H1 (cell line): ENCODE results near the gene MIPOL1. TPM values are rescaled to one million over a fixed set of nuclear protein-coding genes. Genes with fewer than 3 reads are reported as not detected.

ENCODE experiments used
- CTCF ChIA-PET: fragments of 300-600 bp; sonication (Branson Sonifier 250); formaldehyde crosslinking; loops from one replicate; lab custom pipeline; 2021; ENCODE audit not compliant: partially characterized antibody; lab: Charles Lee
- POLR2A ChIA-PET: fragments of 300-600 bp; sonication (Branson Sonifier 250); formaldehyde crosslinking; loops from one replicate; lab custom pipeline; 2021; ENCODE audit warnings: inconsistent platforms; ENCODE audit not compliant: partially characterized antibody; lab: Charles Lee
- DNase-seq, 2 experiments: peaks; one replicate each; pipeline versions ENCODE4 v3.0.0 to v3.0.0-alpha.2; 2010 to 2022; ENCODE audit warnings: low spot score in 2 of 2, low read depth in 1 of 2, mixed read lengths in 1 of 2
- FAIRE-seq: peaks from 2 replicates; lab custom pipeline; 2011; peaks lifted over from hg19 to GRCh38; lab: Jason Lieb, UNC
- H2AFZ ChIP-seq: 2 replicates; pipeline ENCODE4 v1.8.1; 2012; ENCODE audit warnings: low read length, inconsistent platforms
- H2AK5ac ChIP-seq: 2 replicates; pipeline ENCODE4 v1.6.1; 2013; ENCODE audit warnings: low read depth, low read length
- H2BK120ac ChIP-seq: replicated peaks from 2 replicates; pipeline ENCODE3; 2013; ENCODE audit warnings: low read depth, low read length, inconsistent platforms
- H2BK12ac ChIP-seq: 2 replicates; pipeline ENCODE4 v1.6.1; 2013; ENCODE audit warnings: low read depth, low read length
- H2BK15ac ChIP-seq: 2 replicates; pipeline ENCODE4 v1.6.1; 2013; ENCODE audit warnings: low read length
- H2BK20ac ChIP-seq: 2 replicates; pipeline ENCODE4 v1.6.1; 2013; ENCODE audit warnings: low read length
- H2BK5ac ChIP-seq: 2 replicates; pipeline ENCODE4 v1.6.1; 2013; ENCODE audit warnings: low read depth, low read length
- H3K14ac ChIP-seq: 2 replicates; pipeline ENCODE4 v1.6.1; 2013; ENCODE audit warnings: inconsistent platforms; ENCODE audit not compliant: insufficient read length
- H3K18ac ChIP-seq: 2 replicates; pipeline ENCODE4 v1.6.1; 2013; ENCODE audit warnings: low read length; ENCODE audit errors: extremely low read depth
- H3K23ac ChIP-seq: 2 replicates; pipeline ENCODE4 v1.6.1; 2013; ENCODE audit warnings: inconsistent platforms; ENCODE audit not compliant: insufficient read length
- H3K23me2 ChIP-seq: 2 replicates; pipeline ENCODE4 v1.6.1; 2013; ENCODE audit warnings: low read depth, low read length
- H3K27ac ChIP-seq: 2 replicates; pipeline ENCODE4 v1.6.1; 2011; ENCODE audit warnings: low read depth, low read length, inconsistent platforms
- H3K27me3 ChIP-seq, 4 experiments: replicated peaks in 1 of 4; 1 replicate in 1 of 4; 2 replicates in 3 of 4; pipeline versions ENCODE4 v1.6.1 to v1.8.1; 2011 to 2013; ENCODE audit warnings: low read length in 3 of 4, mild to moderate bottlenecking in 3 of 4, inconsistent platforms in 2 of 4, mixed read lengths in 2 of 4, moderate library complexity in 1 of 4; ENCODE audit not compliant: control insufficient read depth in 3 of 4, insufficient read depth in 3 of 4; ENCODE audit errors: extremely low read depth in 1 of 4
- H3K36me3 ChIP-seq, 4 experiments: 2 replicates each; pipeline versions ENCODE4 v1.6.1 to v1.8.1; 2011 to 2013; ENCODE audit warnings: mild to moderate bottlenecking in 4 of 4, low read length in 3 of 4, moderate library complexity in 2 of 4, control low read depth in 1 of 4, inconsistent platforms in 1 of 4; ENCODE audit not compliant: insufficient read depth in 4 of 4, control insufficient read depth in 2 of 4
- H3K4ac ChIP-seq: replicated peaks from 2 replicates; pipeline ENCODE3; 2013; ENCODE audit warnings: low read length, low read depth, mixed read lengths, inconsistent platforms; ENCODE audit not compliant: insufficient read length
- H3K4me1 ChIP-seq, 4 experiments: replicated peaks in 1 of 4; 1 replicate in 1 of 4; 2 replicates in 3 of 4; pipeline versions ENCODE4 v1.6.1 to v1.8.1; 2011 to 2013; ENCODE audit warnings: low read length in 3 of 4, inconsistent platforms in 2 of 4, mixed read lengths in 1 of 4; ENCODE audit not compliant: insufficient read depth in 4 of 4, control insufficient read depth in 3 of 4
- H3K4me2 ChIP-seq, 2 experiments: 2 replicates each; pipeline versions ENCODE4 v1.6.1 to v1.8.1; 2011 to 2013; ENCODE audit warnings: low read depth in 2 of 2, low read length in 2 of 2, control low read depth in 1 of 2, inconsistent platforms in 1 of 2, mild to moderate bottlenecking in 1 of 2; ENCODE audit not compliant: insufficient read depth in 1 of 2
- H3K4me3 ChIP-seq, 4 experiments: fragments of 200-600, 300-600 bp in 1 of 4; sonication (generic), shearing (Covaris generic), sonication (Bioruptor Twin) in 1 of 4; 2 replicates each; pipeline versions ENCODE4 v1.5.1 to v1.8.1; 2011 to 2016; ENCODE audit warnings: low read length in 4 of 4, low read depth in 3 of 4, control low read depth in 2 of 4, inconsistent platforms in 2 of 4, mild to moderate bottlenecking in 2 of 4, mixed read lengths in 1 of 4, moderate library complexity in 1 of 4; ENCODE audit not compliant: insufficient read depth in 2 of 4; ENCODE audit errors: extremely low read depth in 1 of 4
- H3K56ac ChIP-seq: replicated peaks from 2 replicates; pipeline ENCODE3; 2013; ENCODE audit warnings: low read depth, mild to moderate bottlenecking, mixed read lengths, low read length, inconsistent platforms; ENCODE audit not compliant: insufficient read length
- H3K79me1 ChIP-seq: 2 replicates; pipeline ENCODE4 v1.6.1; 2013; ENCODE audit warnings: low read depth, low read length, control low read depth
- H3K79me2 ChIP-seq, 2 experiments: 2 replicates each; pipeline versions ENCODE4 v1.6.1 to v1.8.1; 2012 to 2013; ENCODE audit warnings: low read length in 2 of 2, mild to moderate bottlenecking in 2 of 2, inconsistent platforms in 1 of 2; ENCODE audit not compliant: insufficient read depth in 2 of 2, control insufficient read depth in 1 of 2
- H3K9ac ChIP-seq, 4 experiments: replicated peaks in 1 of 4; 1 replicate in 1 of 4; 2 replicates in 3 of 4; pipeline versions ENCODE4 v1.6.1 to v1.8.1; 2011 to 2013; ENCODE audit warnings: low read depth in 3 of 4, low read length in 3 of 4, control low read depth in 2 of 4, mild to moderate bottlenecking in 2 of 4, moderate library complexity in 2 of 4, inconsistent platforms in 1 of 4; ENCODE audit errors: extremely low read depth in 1 of 4
- H3K9me3 ChIP-seq, 2 experiments: 2 replicates each; pipeline versions ENCODE4 v1.6.1 to v1.8.1; 2012 to 2013; ENCODE audit warnings: mild to moderate bottlenecking in 2 of 2, moderate library complexity in 2 of 2, control low read depth in 1 of 2, inconsistent platforms in 1 of 2, low read depth in 1 of 2, low read length in 1 of 2, mixed read lengths in 1 of 2; ENCODE audit not compliant: insufficient read depth in 2 of 2
- H4K20me1 ChIP-seq, 2 experiments: replicated peaks in 1 of 2; 2 replicates each; pipeline versions ENCODE3 to v1.8.1; 2011 to 2013; ENCODE audit warnings: inconsistent platforms in 2 of 2, low read length in 2 of 2, mild to moderate bottlenecking in 1 of 2; ENCODE audit not compliant: insufficient read depth in 2 of 2, control insufficient read depth in 1 of 2
- H4K5ac ChIP-seq: 2 replicates; pipeline ENCODE4 v1.6.1; 2013; ENCODE audit warnings: low read length, low read depth, mixed read lengths, inconsistent platforms; ENCODE audit not compliant: insufficient read length
- H4K8ac ChIP-seq: 2 replicates; pipeline ENCODE4 v1.8.0; 2013; ENCODE audit warnings: mild to moderate bottlenecking, moderate library complexity, low read length, inconsistent platforms; ENCODE audit not compliant: insufficient read depth; ENCODE audit errors: extremely low read depth
- H4K91ac ChIP-seq: replicated peaks from 2 replicates; pipeline ENCODE3; 2013; ENCODE audit warnings: low read length, mixed read lengths, inconsistent platforms; ENCODE audit not compliant: insufficient read length
- ATF3 ChIP-seq: IDR thresholded peaks from 2 replicates; pipeline ENCODE4 v1.6.1; 2011; ENCODE audit warnings: low read depth, mild to moderate bottlenecking, low read length; ENCODE audit not compliant: insufficient read depth
- E2F6 ChIP-seq: IDR thresholded peaks from 2 replicates; pipeline ENCODE4 v1.6.1; 2012; ENCODE audit warnings: inconsistent platforms
- GTF2F1 ChIP-seq: IDR thresholded peaks from 2 replicates; pipeline ENCODE4 v1.6.1; 2012; ENCODE audit warnings: low read depth, low read length, improper control_type of control experiment, borderline replicate concordance
- HDAC6 ChIP-seq: IDR thresholded peaks from one replicate; pipeline ENCODE4 v1.7.1; 2012; ENCODE audit warnings: low read depth, mild to moderate bottlenecking, inconsistent platforms, low read length, moderate library complexity
- KDM4A ChIP-seq: IDR thresholded peaks from one replicate; pipeline ENCODE4 v1.7.1; 2012; ENCODE audit warnings: low read depth, mild to moderate bottlenecking, moderate library complexity, low read length, inconsistent platforms; ENCODE audit not compliant: severe bottlenecking
- KDM5A ChIP-seq: fragments of 200-600 bp; IDR thresholded peaks from 2 replicates; pipeline ENCODE4 v1.7.1; 2012; ENCODE audit warnings: mild to moderate bottlenecking, low read length, inconsistent platforms, mixed read lengths
- MAFK ChIP-seq: IDR thresholded peaks from 2 replicates; pipeline ENCODE4 v1.6.1; 2012; ENCODE audit warnings: low read depth, mild to moderate bottlenecking, improper control_type of control experiment, low read length
- POLR2A ChIP-seq, 2 experiments: IDR thresholded peaks; 1 replicate in 1 of 2; 2 replicates in 1 of 2; pipeline ENCODE4 v1.6.1; 2011; ENCODE audit warnings: low read depth in 2 of 2, low read length in 2 of 2, mild to moderate bottlenecking in 2 of 2; ENCODE audit errors: control extremely low read depth in 1 of 2
- RFX5 ChIP-seq: IDR thresholded peaks from 2 replicates; pipeline ENCODE4 v1.6.1; 2011; ENCODE audit warnings: low read depth, low read length, improper control_type of control experiment, borderline replicate concordance
- SAP30 ChIP-seq: fragments of 300-600 bp; sonication (generic); IDR thresholded peaks from 2 replicates; pipeline ENCODE4 v1.7.1; 2012; ENCODE audit warnings: low read length, moderate library complexity, mild to moderate bottlenecking, inconsistent platforms; ENCODE audit not compliant: insufficient read depth, insufficient replicate concordance
- SIX5 ChIP-seq: IDR thresholded peaks from 2 replicates; pipeline ENCODE4 v1.6.1; 2011; ENCODE audit warnings: mild to moderate bottlenecking, low read depth, low read length
- SUZ12 ChIP-seq: fragments of 200-600 bp; sonication (generic); IDR thresholded peaks from 2 replicates; pipeline ENCODE4 v1.6.1; 2012; ENCODE audit warnings: mild to moderate bottlenecking, inconsistent platforms, low read length, moderate library complexity, mixed read lengths
- TAF1 ChIP-seq: IDR thresholded peaks from 2 replicates; pipeline ENCODE4 v1.6.1; 2011; ENCODE audit warnings: mild to moderate bottlenecking, low read depth, low read length
- WGBS, 2 experiments: shearing (Covaris generic) in 1 of 2; methylation state at CpG; one replicate each; pipeline versions ENCODE4 v1.1.6 to v1.1.7; 2013 to 2015; ENCODE audit warnings: low lambda C conversion rate in 2 of 2, mixed read lengths in 2 of 2, inconsistent platforms in 1 of 2, low coverage in 1 of 2, missing lambda C conversion rate in 1 of 2; ENCODE audit not compliant: insufficient replicate concordance in 2 of 2, insufficient coverage in 1 of 2, insufficient read length in 1 of 2; ENCODE audit errors: extremely low coverage in 1 of 2, missing lambda C conversion rate in 1 of 2; 5-methylcytosine and 5-hydroxymethylcytosine counted together
- polyA plus RNA-seq, 7 experiments: library from polyadenylated mRNA; depleted of rRNA in 3 of 7; stranded (reverse) in 5 of 7; unstranded in 2 of 7; fragments of >200 nt in 5 of 7; fragments of 200-250 nt in 2 of 7; gene quantifications; 1 replicate in 5 of 7; 2 replicates in 1 of 7; 4 replicates in 1 of 7; pipeline versions ENCODE4 v1.2.1 to v1.2.3, GENCODE V29; 2011 to 2013; ENCODE audit warnings: missing spikeins in 2 of 7, mixed read lengths in 2 of 7
- total RNA-seq: library from RNA; stranded (reverse); fragmentation: NEBNext Ultra II Directional; extraction: Animal tissue kit (Norgen Biotek cat#: 25700); gene quantifications from 2 replicates; pipeline ENCODE4 v1.2.1, GENCODE V29; 2021

Gene MIPOL1
- total and polyA plus RNA-seq, 2 of the 8 experiments (the other 6 are each of a cell fraction or from before 2014, with no cell fraction given): 2.8 to 23.9 TPM

- H4K91ac ChIP-seq: no peak overlapping the region
- H3K9me3 ChIP-seq: no peaks in the 10 kb centered on the region
- no peak overlapping the region for H2BK5ac ChIP-seq
- no peak overlapping the region for H2BK20ac ChIP-seq
- 84% methylated on average over 5 of the region's 5 CpGs; no CpG with 5 or more reads in 1 of the 2 experiments for WGBS, 2 experiments
- no peak overlapping the region for H4K8ac ChIP-seq
- H3K27me3 ChIP-seq: no peaks in the 10 kb centered on the region
- H2BK15ac ChIP-seq: no peak overlapping the region
- H4K5ac ChIP-seq: no peak overlapping the region
- H3K4me1 ChIP-seq: no peaks in the 10 kb centered on the region; a peak in 1 of 7 replicates
- H2AK5ac ChIP-seq: no peak overlapping the region; the same call in none of the 2 replicates
- no peak overlapping the region for H3K4me3 ChIP-seq
- no peaks in the 10 kb centered on the region; a peak in 1 of 8 replicates for H3K36me3 ChIP-seq
- no peaks in the 10 kb centered on the region for H4K20me1 ChIP-seq
- H3K79me2 ChIP-seq: peaks cover 0 to 9% of the 10 kb centered on the region in 2 experiments; a peak in 1 of 4 replicates
- H3K56ac ChIP-seq: no peak overlapping the region
- ChIA-PET CTCF (interaction anchor here (0.8 to 3.0 kb wide), 11 partner anchors 13 to 629 kb away, joined by 3 to 19 read pairs (median 5); partner anchors contain the start of gene MIPOL1), POLR2A (interaction anchor here (0.9 kb wide), 2 partner anchors 18 to 44 kb away, joined by 4 read pairs; partner anchors contain the start of gene MIPOL1)
- no peak overlapping the region for H3K23ac ChIP-seq
- H3K14ac ChIP-seq: no peak overlapping the region
- no peaks in the 10 kb centered on the region for H3K23me2 ChIP-seq
- no peak for DNase-seq
- H2BK120ac ChIP-seq: no peak overlapping the region
- H3K4ac ChIP-seq: no peak overlapping the region
- H3K18ac ChIP-seq: no peak overlapping the region
- peaks cover 4% of the 10 kb centered on the region; the same call in 1 of the 2 replicates for H3K79me1 ChIP-seq
- no peak overlapping the region for H3K9ac ChIP-seq
- H2BK12ac ChIP-seq: no peak overlapping the region
- no peak overlapping the region for H3K4me2 ChIP-seq
- no peak for FAIRE-seq
- H3K27ac ChIP-seq: no peak overlapping the region
- H2AFZ ChIP-seq: no peak overlapping the region
- TF ChIP-seq E2F6 (no peak), SUZ12 (no peak), KDM4A (no peak), POLR2A (IDR thresholded peaks at IDR 0.05; ENCODE audit: control extremely low read depth in 1 of 2, low read depth in 2 of 2, low read length in 2 of 2) (no peak), MAFK (no peak), RFX5 (no peak), HDAC6 (no peak), KDM5A (no peak), SIX5 (no peak), GTF2F1 (no peak), ATF3 (no peak), SAP30 (no peak), TAF1 (no peak)
These were observed 44.3 kb upstream of the MIPOL1 start for GRCh38 chr14:37153483-37153882.
